CD14-positive monocyte (primary cell): ENCODE measurements around the gene FAM216A. TPM values are rescaled to one million over a fixed set of nuclear protein-coding genes. Genes with fewer than 3 reads are reported as not detected.

Experiments used
- DNase-seq, 3 donors: peaks; one replicate each; pipeline ENCODE4 v3.0.0-alpha.2; 2011 to 2022
- H2AFZ ChIP-seq: 2 replicates; pipeline ENCODE4 v1.6.0; 2012; ENCODE audit warnings: mild to moderate bottlenecking, low read depth, low read length, inconsistent platforms; ENCODE audit not compliant: insufficient read depth, poor library complexity, severe bottlenecking
- H3K27ac ChIP-seq, 2 donors: 1 replicate in 1 of 2; 2 replicates in 1 of 2; pipeline ENCODE4 v1.5.1; 2012 to 2013; ENCODE audit warnings: low read length in 2 of 2, control low read depth in 1 of 2, inconsistent platforms in 1 of 2, low read depth in 1 of 2, mild to moderate bottlenecking in 1 of 2
- H3K27me3 ChIP-seq, 2 donors: one replicate each; pipeline versions ENCODE4 v1.6.0 to v1.6.1; 2011 to 2013; ENCODE audit warnings: low read length in 2 of 2; ENCODE audit not compliant: control insufficient read depth in 2 of 2, insufficient read depth in 2 of 2
- H3K36me3 ChIP-seq, 2 donors: replicated peaks in 1 of 2; 1 replicate in 1 of 2; 2 replicates in 1 of 2; pipeline versions ENCODE4 v1.5.1 to v1.6.1; 2012 to 2013; ENCODE audit warnings: low read length in 2 of 2, control low read depth in 1 of 2, inconsistent platforms in 1 of 2, mild to moderate bottlenecking in 1 of 2; ENCODE audit not compliant: insufficient read depth in 2 of 2, control insufficient read depth in 1 of 2
- H3K4me1 ChIP-seq, 2 donors: 1 replicate in 1 of 2; 2 replicates in 1 of 2; pipeline versions ENCODE4 v1.5.1 to v1.6.1; 2012 to 2013; ENCODE audit warnings: low read length in 2 of 2, control low read depth in 1 of 2, inconsistent platforms in 1 of 2, mild to moderate bottlenecking in 1 of 2, moderate library complexity in 1 of 2; ENCODE audit not compliant: insufficient read depth in 2 of 2, control insufficient read depth in 1 of 2
- H3K4me2 ChIP-seq: replicated peaks from 2 replicates; pipeline ENCODE3; 2012; ENCODE audit warnings: low read length, moderate library complexity, mild to moderate bottlenecking; ENCODE audit not compliant: poor library complexity, severe bottlenecking; ENCODE audit errors: extremely low read depth
- H3K4me3 ChIP-seq, 3 experiments: fragments of 200-600 bp in 1 of 3; sonication (generic) in 1 of 3; replicated peaks in 1 of 3; 1 replicate in 2 of 3; 2 replicates in 1 of 3; pipeline ENCODE4 v1.5.1; 2011 to 2013; ENCODE audit warnings: low read length in 3 of 3, mild to moderate bottlenecking in 3 of 3, control low read depth in 2 of 3, low read depth in 2 of 3, inconsistent platforms in 1 of 3, moderate library complexity in 1 of 3
- H3K79me2 ChIP-seq: 2 replicates; pipeline ENCODE4 v1.6.0; 2012; ENCODE audit warnings: mild to moderate bottlenecking, control low read depth, inconsistent platforms, low read length, moderate library complexity; ENCODE audit not compliant: insufficient read depth
- H3K9ac ChIP-seq: 2 replicates; pipeline ENCODE4 v1.6.0; 2017; ENCODE audit warnings: low read length, mild to moderate bottlenecking; ENCODE audit not compliant: insufficient read depth, poor library complexity, severe bottlenecking
- H3K9me3 ChIP-seq, 2 donors: replicated peaks in 1 of 2; 1 replicate in 1 of 2; 2 replicates in 1 of 2; pipeline versions ENCODE4 v1.5.1 to v1.6.1; 2012 to 2013; ENCODE audit warnings: low read length in 2 of 2, control low read depth in 1 of 2; ENCODE audit not compliant: control insufficient read depth in 1 of 2, insufficient read depth in 1 of 2
- H4K20me1 ChIP-seq: 2 replicates; pipeline ENCODE4 v1.6.0; 2012; ENCODE audit warnings: mild to moderate bottlenecking, low read length, control low read depth, moderate library complexity; ENCODE audit not compliant: insufficient read depth
- H3K27ac Mint-ChIP-seq, 7 donors: one replicate each; pipeline ENCODE4 v1.8.0; 2020; ENCODE audit warnings: mild to moderate bottlenecking in 7 of 7, mixed read lengths in 7 of 7, moderate library complexity in 6 of 7, inconsistent platforms in 2 of 7
- H3K27me3 Mint-ChIP-seq, 3 donors: one replicate each; pipeline ENCODE4 v1.8.0; 2021 to 2022; ENCODE audit warnings: low read depth in 3 of 3, mild to moderate bottlenecking in 3 of 3, mixed read lengths in 3 of 3, moderate library complexity in 3 of 3, inconsistent platforms in 1 of 3
- H3K36me3 Mint-ChIP-seq, 2 donors: one replicate each; pipeline ENCODE4 v1.8.0; 2020; ENCODE audit warnings: mixed read lengths in 2 of 2, inconsistent platforms in 1 of 2, mild to moderate bottlenecking in 1 of 2
- H3K4me1 Mint-ChIP-seq: one replicate; pipeline ENCODE4 v1.8.0; 2020; ENCODE audit warnings: mild to moderate bottlenecking, mixed read lengths
- H3K4me3 Mint-ChIP-seq, 2 donors: one replicate each; pipeline ENCODE4 v1.8.0; 2020; ENCODE audit warnings: mild to moderate bottlenecking in 2 of 2, mixed read lengths in 2 of 2, moderate library complexity in 1 of 2
- H3K9me3 Mint-ChIP-seq, 7 donors: one replicate each; pipeline ENCODE4 v1.8.0; 2020 to 2022; ENCODE audit warnings: mixed read lengths in 7 of 7, mild to moderate bottlenecking in 6 of 7, moderate library complexity in 6 of 7, inconsistent platforms in 2 of 7
- CTCF ChIP-seq: fragments of 200-600 bp; IDR thresholded peaks from one replicate; pipeline ENCODE4 v1.8.0; 2022; ENCODE audit warnings: antibody characterized with exemption, mild to moderate bottlenecking
- WGBS: methylation state at CpG from one replicate; pipeline ENCODE4 v1.1.5; 2013; ENCODE audit warnings: missing lambda C conversion rate; ENCODE audit not compliant: insufficient coverage; 5-methylcytosine and 5-hydroxymethylcytosine counted together
- intact Hi-C, 2 donors: fragments of 100-400 bp; cut with micrococcal nuclease; formaldehyde crosslinking; loops; one replicate each; pipeline versions ENCODE4 v1.15.0 to v1.15.1; 2023
- polyA plus RNA-seq, 3 donors: library from polyadenylated mRNA; depleted of rRNA in 1 of 3; unstranded in 2 of 3; stranded (reverse) in 1 of 3; fragments of 300-500 nt in 2 of 3; fragments of >200 nt in 1 of 3; fragmentation: Illumina TruSeq in 2 of 3; gene quantifications; 1 replicate in 2 of 3; 2 replicates in 1 of 3; pipeline ENCODE4 v1.2.3, GENCODE V29; 2012 to 2021

The FAM216A gene
- polyA plus RNA-seq, 3 donors = 5.1 to 10.9 (median 6.2) TPM

- no peak for DNase-seq
- TF ChIP-seq CTCF = no peak
- H3K4me3 ChIP-seq = no peak overlapping the region
- H3K79me2 ChIP-seq = peaks cover 40% of the 10 kb centered on the region
- H3K27me3 ChIP-seq = no peaks in the 10 kb centered on the region
- H3K9me3 ChIP-seq = no peaks in the 10 kb centered on the region
- no peak overlapping the region for H3K4me3 Mint-ChIP-seq
- no peak overlapping the region for H2AFZ ChIP-seq
- H3K4me2 ChIP-seq = no peak overlapping the region
- H3K4me1 Mint-ChIP-seq = peaks cover 36% of the 10 kb centered on the region
- H3K27ac Mint-ChIP-seq = no peak overlapping the region
- H3K36me3 Mint-ChIP-seq = no peaks in the 10 kb centered on the region
- no peak overlapping the region for H3K9ac ChIP-seq
- no peaks in the 10 kb centered on the region for H3K9me3 Mint-ChIP-seq
- peaks cover 24% of the 10 kb centered on the region for H4K20me1 ChIP-seq
- H3K36me3 ChIP-seq = no peaks in the 10 kb centered on the region
- intact Hi-C loops = loop anchor here (2.0 to 5.0 kb wide), 3 partner anchors 36 to 114 kb away; partner anchors contain the start of genes FAM216A (in 1 of the 2) and GPN3 (in 1 of the 2)
- H3K27me3 Mint-ChIP-seq = no peaks in the 10 kb centered on the region
- H3K4me1 ChIP-seq = peaks cover 29 to 41% of the 10 kb centered on the region in 2 donors
- H3K27ac ChIP-seq = no peak overlapping the region
- WGBS = no CpG with 5 or more reads among the region's 1 CpG
Measured at GRCh38 chr12:110503432-110503831, 34.8 kb downstream of the FAM216A start.

- no CpG with 5 or more reads among the region's 3 CpGs for WGBS
- H3K4me1 Mint-ChIP-seq = peaks cover 18% of the 10 kb centered on the region
- peaks cover 17 to 22% of the 10 kb centered on the region in 2 donors for H3K4me1 ChIP-seq
Measured at GRCh38 chr12:110505332-110505731, 36.7 kb downstream of the FAM216A start.

More at GRCh38 chr12:110505332-110505731, 36.7 kb downstream of the FAM216A start:
- H3K27me3 ChIP-seq = no peaks in the 10 kb centered on the region
- DNase-seq = no peak
- peaks cover 10% of the 10 kb centered on the region for H4K20me1 ChIP-seq
- Mint-ChIP-seq H3K9me3 (no peaks in the 10 kb centered on the region), H3K4me3 (no peak overlapping the region), H3K36me3 (no peaks in the 10 kb centered on the region), H3K27me3 (no peaks in the 10 kb centered on the region), H3K27ac (no peak overlapping the region)
- H2AFZ ChIP-seq = no peak overlapping the region
- no peak overlapping the region for H3K4me3 ChIP-seq
- no peak overlapping the region for H3K27ac ChIP-seq
- no peak for TF ChIP-seq CTCF
- H3K79me2 ChIP-seq = peaks cover 21% of the 10 kb centered on the region
- H3K9me3 ChIP-seq = no peaks in the 10 kb centered on the region
- H3K36me3 ChIP-seq = no peaks in the 10 kb centered on the region
- intact Hi-C loops = no loop called here
- no peak overlapping the region for H3K4me2 ChIP-seq
- no peak overlapping the region for H3K9ac ChIP-seq
